Retinal pigment epithelial cell (primary cell): ENCODE measurements around the gene PDS5A.

Experiments
- DNase-seq: peaks from one replicate; pipeline ENCODE4 v3.0.0-alpha.2; 2010; ENCODE audit warnings: low read depth
- H3K4me3 ChIP-seq: 2 replicates; pipeline ENCODE4 v1.5.1; 2011; ENCODE audit warnings: mild to moderate bottlenecking, low read length, control low read depth, moderate library complexity
- TF ChIP-seq, protein P1 (sequence below): conservative IDR thresholded peaks from 2 replicates; pipeline ENCODE4 v1.5.1; 2011; ENCODE audit warnings: low read depth, low read length, control low read depth, inconsistent platforms

Gene PDS5A

DNA sequence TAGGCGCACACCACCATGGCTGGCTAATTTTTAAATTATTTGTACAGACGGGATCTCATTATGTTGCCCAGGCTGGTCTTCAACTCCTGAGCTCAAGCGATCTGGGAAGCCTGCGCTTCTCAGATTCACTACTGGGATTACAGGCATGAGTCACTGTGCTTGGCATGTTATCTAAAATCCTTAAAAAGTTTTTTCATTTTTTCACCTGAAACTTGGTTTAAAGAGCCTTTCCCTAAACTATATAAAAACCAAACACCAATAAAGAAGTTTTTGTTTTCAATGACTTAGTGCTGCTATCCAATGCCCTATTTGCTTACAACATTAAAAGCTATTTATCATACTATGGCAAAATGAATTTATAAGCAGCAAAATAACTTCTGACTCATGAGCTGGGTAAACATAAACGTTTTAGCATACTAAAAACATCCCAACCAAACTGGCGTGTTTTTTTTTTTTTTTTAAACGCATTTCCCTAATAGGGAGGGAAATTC lies 151.9 kb downstream of the PDS5A start:
- no peak overlapping the region for H3K4me3 ChIP-seq
- DNase-seq: peak; percentile 63
- TF ChIP-seq, protein P1, sequence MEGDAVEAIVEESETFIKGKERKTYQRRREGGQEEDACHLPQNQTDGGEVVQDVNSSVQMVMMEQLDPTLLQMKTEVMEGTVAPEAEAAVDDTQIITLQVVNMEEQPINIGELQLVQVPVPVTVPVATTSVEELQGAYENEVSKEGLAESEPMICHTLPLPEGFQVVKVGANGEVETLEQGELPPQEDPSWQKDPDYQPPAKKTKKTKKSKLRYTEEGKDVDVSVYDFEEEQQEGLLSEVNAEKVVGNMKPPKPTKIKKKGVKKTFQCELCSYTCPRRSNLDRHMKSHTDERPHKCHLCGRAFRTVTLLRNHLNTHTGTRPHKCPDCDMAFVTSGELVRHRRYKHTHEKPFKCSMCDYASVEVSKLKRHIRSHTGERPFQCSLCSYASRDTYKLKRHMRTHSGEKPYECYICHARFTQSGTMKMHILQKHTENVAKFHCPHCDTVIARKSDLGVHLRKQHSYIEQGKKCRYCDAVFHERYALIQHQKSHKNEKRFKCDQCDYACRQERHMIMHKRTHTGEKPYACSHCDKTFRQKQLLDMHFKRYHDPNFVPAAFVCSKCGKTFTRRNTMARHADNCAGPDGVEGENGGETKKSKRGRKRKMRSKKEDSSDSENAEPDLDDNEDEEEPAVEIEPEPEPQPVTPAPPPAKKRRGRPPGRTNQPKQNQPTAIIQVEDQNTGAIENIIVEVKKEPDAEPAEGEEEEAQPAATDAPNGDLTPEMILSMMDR: no peak

DNA sequence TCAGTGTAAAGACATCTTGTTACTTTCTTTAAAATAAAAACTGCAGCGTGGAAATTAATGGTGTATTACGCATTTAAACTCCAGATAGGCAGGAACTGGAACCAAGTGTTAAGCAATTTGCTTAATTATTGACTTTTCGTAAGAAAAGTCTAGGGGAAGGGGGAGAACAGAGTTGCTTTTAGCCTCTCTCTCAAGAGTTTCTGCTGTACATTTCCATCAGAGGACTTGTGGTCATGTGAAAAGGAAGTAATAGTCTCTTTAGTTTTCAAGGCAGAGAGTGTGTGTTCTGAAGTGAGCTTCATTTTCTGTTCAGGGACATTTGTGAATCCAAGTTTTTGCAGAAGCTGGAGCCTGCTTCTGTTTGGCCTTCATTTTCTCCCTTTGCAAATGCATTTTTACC lies 152.6 kb downstream of the PDS5A start:
- H3K4me3 ChIP-seq: no peak overlapping the region
- TF ChIP-seq, protein P1: no peak
- no peak for DNase-seq

DNA sequence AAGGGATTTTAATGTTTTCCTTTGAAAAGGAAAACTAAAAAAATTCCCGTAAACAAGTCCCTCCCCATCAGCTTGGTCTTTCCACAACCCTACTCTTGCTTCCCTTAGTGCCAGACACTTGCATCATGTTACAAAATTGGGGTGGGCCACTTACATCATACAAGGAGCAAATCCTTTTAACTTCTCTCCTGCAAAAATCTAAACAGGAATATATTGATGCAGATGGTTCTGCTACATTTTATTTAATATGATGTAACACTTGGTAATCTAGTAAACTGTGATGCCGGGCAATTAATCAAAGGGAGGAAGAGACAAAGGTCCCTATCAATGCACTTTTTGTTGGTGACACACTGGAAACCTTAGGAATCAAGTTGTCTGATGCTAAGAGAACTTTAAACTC lies 154.5 kb downstream of the PDS5A start:
- TF ChIP-seq, protein P1: no peak
- no peak overlapping the region for H3K4me3 ChIP-seq
- DNase-seq: no peak

DNA sequence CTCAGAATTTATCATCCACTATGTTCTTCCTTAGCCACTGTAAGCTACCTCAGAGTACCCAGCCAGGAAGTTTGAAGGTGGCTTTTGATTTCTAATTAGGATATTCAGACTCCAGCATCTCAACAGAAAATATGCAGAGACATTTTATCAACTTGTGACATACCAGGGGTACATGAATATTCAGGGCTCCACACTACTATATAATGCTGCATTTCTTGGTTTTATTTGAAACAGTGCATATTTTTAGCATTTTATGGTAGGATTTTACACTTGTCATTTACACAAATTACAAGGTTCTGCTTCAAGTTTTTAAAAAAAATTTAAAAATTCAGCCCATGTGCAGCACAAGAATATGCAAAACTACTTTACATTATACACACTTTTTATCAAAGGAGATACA lies 155.0 kb downstream of the PDS5A start:
- no peak overlapping the region for H3K4me3 ChIP-seq
- no peak for DNase-seq
- TF ChIP-seq, protein P1: no peak

DNA sequence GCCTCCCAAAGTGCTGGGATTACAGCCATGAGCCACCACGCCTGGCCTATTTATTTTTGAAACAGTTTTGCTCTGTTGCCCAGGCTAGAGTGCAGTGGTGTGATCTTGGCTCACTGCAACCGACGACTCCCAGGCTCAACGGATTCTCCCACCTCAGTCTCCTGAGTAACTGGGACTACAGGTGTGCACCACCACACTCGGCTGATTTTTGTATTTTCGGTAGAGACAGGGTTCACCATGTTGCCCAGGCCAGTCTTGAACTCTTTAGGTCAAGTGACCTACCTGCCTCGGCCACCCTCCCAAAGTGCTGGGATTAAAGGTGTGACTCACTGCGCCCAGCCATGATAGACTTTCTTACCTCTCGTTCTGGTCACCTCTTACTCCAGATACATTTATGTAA lies 155.8 kb downstream of the PDS5A start:
- no peak overlapping the region for H3K4me3 ChIP-seq
- TF ChIP-seq, protein P1: no peak
- no peak for DNase-seq

DNA sequence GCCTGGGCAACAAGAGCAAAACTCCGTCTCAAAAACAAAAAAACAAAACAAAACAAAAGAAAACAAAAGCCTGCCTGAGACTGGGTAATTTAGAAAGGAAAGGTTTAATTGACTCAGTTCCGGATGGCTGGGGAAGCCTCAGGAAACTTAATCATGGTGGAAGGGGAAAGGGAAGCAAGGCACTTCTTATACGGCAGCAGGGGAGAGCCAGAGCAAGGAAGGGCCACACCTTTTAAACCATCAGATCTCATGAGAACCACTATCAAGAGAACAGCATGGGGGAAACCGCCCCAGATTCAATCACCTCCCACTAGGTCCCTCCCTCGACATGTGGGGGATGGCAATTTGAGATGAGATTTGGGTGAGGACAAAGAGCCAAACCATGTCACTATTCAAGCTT lies 157.5 kb downstream of the PDS5A start:
- no peak overlapping the region for H3K4me3 ChIP-seq
- no peak for DNase-seq
- TF ChIP-seq, protein P1: no peak

DNA sequence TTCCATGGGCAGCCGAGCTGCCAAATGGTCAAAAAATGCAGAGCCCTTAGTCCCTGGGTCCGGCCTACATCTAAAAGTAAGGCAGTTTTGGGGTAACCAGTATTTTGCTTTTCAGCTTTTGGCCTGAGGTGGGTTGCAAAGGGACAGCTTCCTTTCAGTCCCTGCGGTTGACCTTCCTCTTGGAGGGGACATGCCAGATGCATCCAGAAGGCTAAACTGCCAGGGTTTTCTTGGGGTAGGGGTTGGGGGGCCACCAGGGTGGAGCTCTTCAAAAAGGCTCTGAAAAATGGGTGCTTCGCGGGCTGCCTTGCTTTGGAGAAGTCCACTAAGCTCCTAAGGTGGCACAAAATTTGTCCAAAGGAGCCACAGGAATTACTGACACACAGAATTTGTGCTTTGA lies 159.1 kb downstream of the PDS5A start:
- no peak overlapping the region for H3K4me3 ChIP-seq
- DNase-seq: no peak
- TF ChIP-seq, protein P1: no peak
